Measurements from ENCODE around the gene WDR17. TPM values are rescaled to one million over a fixed set of nuclear protein-coding genes. Genes with fewer than 3 reads are reported as not detected.

Gene WDR17
- total and polyA plus RNA-seq, 2 of the 8 experiments (the other 6 are each of a cell fraction or from before 2014, with no cell fraction given), result 1.4 to 3.3 TPM

DNA sequence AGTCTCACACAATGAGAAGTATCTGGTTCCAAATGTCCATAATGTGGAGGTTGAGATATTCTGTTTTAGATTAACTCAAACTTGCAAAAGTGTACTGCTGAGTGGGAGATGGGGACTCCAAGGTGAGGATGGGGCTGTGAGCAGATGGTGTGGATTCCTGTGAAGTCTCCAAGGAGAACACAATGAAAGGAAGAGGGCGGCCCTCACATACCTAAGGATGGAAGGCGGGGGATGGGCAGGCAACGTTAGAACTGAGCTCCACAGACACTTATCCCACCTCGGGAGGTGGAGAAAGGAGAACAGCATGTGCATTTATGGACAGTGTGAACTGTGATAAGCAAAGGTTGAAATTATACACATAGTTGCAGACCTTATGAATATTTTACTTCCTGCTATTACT lies 139.7 kb downstream of the WDR17 start:
- Histone ChIP-seq H4K91ac (replicated peaks; ENCODE audit: insufficient read length, low read length) (no peak overlapping the region), H2AK5ac (ENCODE audit: low read depth, low read length) (no peak overlapping the region), H2BK12ac (ENCODE audit: low read depth, low read length) (no peak overlapping the region), H2BK20ac (ENCODE audit: low read length) (0 out of 2 replicates have a peak overlapping the region, but pooled peaks have one; percentile 61), H3K23me2 (ENCODE audit: low read depth, low read length) (no peaks in the 10 kb centered on the region; the same call in 1 of the 2 replicates), H3K4ac (replicated peaks; ENCODE audit: insufficient read length, low read depth, low read length) (no peak overlapping the region), H4K5ac (ENCODE audit: insufficient read length, low read depth, low read length) (no peak overlapping the region), H3K18ac (ENCODE audit: extremely low read depth, low read length) (no peak overlapping the region; the same call in 1 of the 2 replicates), H3K79me2 (ENCODE audit: control insufficient read depth in 1 of 2, insufficient read depth in 2 of 2, low read length in 2 of 2) (no peaks in the 10 kb centered on the region), H2BK15ac (ENCODE audit: low read length) (no peak overlapping the region), H3K56ac (replicated peaks; ENCODE audit: insufficient read length, low read depth, low read length) (no peak overlapping the region), H3K27ac (ENCODE audit: low read depth, low read length) (no peak overlapping the region), H3K79me1 (ENCODE audit: low read depth, low read length) (no peaks in the 10 kb centered on the region), H4K8ac (ENCODE audit: extremely low read depth, insufficient read depth, low read length) (no peak overlapping the region), H4K20me1 (replicated peaks in 1 of 2; ENCODE audit: control insufficient read depth in 1 of 2, insufficient read depth in 2 of 2, low read length in 2 of 2) (no peaks in the 10 kb centered on the region), H3K4me3 (ENCODE audit: extremely low read depth in 1 of 4, insufficient read depth in 2 of 4, low read depth in 3 of 4, low read length in 4 of 4) (no peak overlapping the region), H2BK5ac (ENCODE audit: low read depth, low read length) (no peak overlapping the region), H3K23ac (ENCODE audit: insufficient read length) (no peak overlapping the region), H3K27me3 (replicated peaks in 1 of 4; ENCODE audit: control insufficient read depth in 3 of 4, extremely low read depth in 1 of 4, insufficient read depth in 3 of 4, low read length in 3 of 4) (no peaks in the 10 kb centered on the region), H3K4me1 (replicated peaks in 1 of 4; ENCODE audit: control insufficient read depth in 3 of 4, insufficient read depth in 4 of 4, low read length in 3 of 4) (peaks cover 0 to 4% (median under 1%) of the 10 kb centered on the region in 4 experiments; a peak in 3 of 7 replicates), H3K14ac (ENCODE audit: insufficient read length) (no peak overlapping the region), H2BK120ac (replicated peaks; ENCODE audit: low read depth, low read length) (no peak overlapping the region), H3K36me3 (ENCODE audit: control insufficient read depth in 2 of 4, insufficient read depth in 4 of 4, low read length in 3 of 4) (no peaks in the 10 kb centered on the region), H3K9ac (replicated peaks in 1 of 4; ENCODE audit: extremely low read depth in 1 of 4, low read depth in 3 of 4, low read length in 3 of 4) (no peak overlapping the region), H3K9me3 (ENCODE audit: insufficient read depth in 2 of 2, low read depth in 1 of 2, low read length in 1 of 2) (no peaks in the 10 kb centered on the region), H3K4me2 (ENCODE audit: insufficient read depth in 1 of 2, low read depth in 2 of 2, low read length in 2 of 2) (no peak overlapping the region), H2AFZ (ENCODE audit: low read length) (no peak overlapping the region)
- no peak for FAIRE-seq
- no peak for TF ChIP-seq SIN3A (conservative IDR thresholded peaks at IDR 0.05 in 1 of 2, IDR thresholded peaks at IDR 0.05 in 1 of 2; ENCODE audit: low read depth in 1 of 2, low read length in 2 of 2)
- no peak for TF ChIP-seq CEBPB (IDR thresholded peaks at IDR 0.05; ENCODE audit: low read depth, low read length)
- CTCF ChIA-PET (ENCODE audit: partially characterized antibody), result interaction anchor here (1.0 to 1.4 kb wide), 4 partner anchors 8 to 98 kb away, joined by 3 to 4 read pairs (median 4); partner anchors contain the start of gene SPATA4
- 86% methylated on average over 4 of the region's 4 CpGs; no CpG with 5 or more reads in 1 of the 2 experiments for WGBS, 2 experiments (ENCODE audit: extremely low coverage in 1 of 2, insufficient coverage in 1 of 2, insufficient read length in 1 of 2, insufficient replicate concordance in 2 of 2, low coverage in 1 of 2, low lambda C conversion rate in 2 of 2, missing lambda C conversion rate in 1 of 2)
- DNase-seq (ENCODE audit: low read depth in 1 of 2, low spot score in 2 of 2), result no peak
- POLR2A ChIA-PET (ENCODE audit: partially characterized antibody), result no interaction called here
